GM19372 (cell line): Measurements from ENCODE around the gene HTR5A.

ENCODE experiments used
- ATAC-seq: cut with Tn5 transposase; IDR thresholded peaks from one replicate; pipeline ENCODE4 v1.9.1; 2021; ENCODE audit warnings: mild to moderate bottlenecking, low read depth, moderate library complexity; ENCODE audit not compliant: unreplicated experiment

The HTR5A gene

DNA sequence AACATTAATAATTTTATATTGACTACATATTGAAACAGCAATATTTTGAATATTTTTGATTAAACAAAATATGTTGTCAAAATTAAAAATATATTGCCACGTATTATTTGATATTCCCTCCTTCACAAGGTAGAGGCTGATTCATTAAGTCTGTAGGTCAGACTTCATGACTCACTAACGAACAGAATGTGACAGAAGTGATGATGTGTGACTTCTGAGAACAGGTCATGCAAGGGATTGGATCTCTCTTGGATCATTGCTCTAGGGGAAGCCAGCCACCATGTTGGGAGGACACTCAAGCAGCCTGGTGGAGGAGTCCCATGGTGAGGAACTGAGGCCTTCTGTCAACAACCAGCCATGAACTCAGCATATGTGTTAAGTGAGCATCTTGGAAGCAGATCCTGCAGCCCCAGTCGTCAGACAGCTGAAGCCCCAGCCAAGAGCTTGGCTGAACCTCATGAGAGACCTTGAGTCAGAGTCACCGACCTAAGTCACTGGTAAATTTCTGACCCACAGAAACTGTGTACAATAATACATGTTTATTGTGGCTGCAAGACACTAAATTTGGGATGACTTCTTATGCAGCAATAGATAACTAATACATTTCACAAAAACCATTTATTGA lies 66.6 kb downstream of the HTR5A start:
- no peak for ATAC-seq
